SJCRH30 (cell line): Measurements from ENCODE around the gene BAG5. TPM values are rescaled to one million over a fixed set of nuclear protein-coding genes. Genes with fewer than 3 reads are reported as not detected.

Source experiments
- DNase-seq, 2 experiments: peaks; one replicate each; pipeline ENCODE4 v3.0.0-alpha.2; 2015 to 2020
- H3K27ac ChIP-seq: fragments of 250-450 bp; sonication (Bioruptor Pico); 2 replicates; pipeline ENCODE4 v1.5.1; 2020; ENCODE audit warnings: mild to moderate bottlenecking, moderate library complexity
- H3K27me3 ChIP-seq: fragments of 250-450 bp; sonication (Bioruptor Pico); 2 replicates; pipeline ENCODE4 v1.5.1; 2020; ENCODE audit warnings: mild to moderate bottlenecking, moderate library complexity
- H3K36me3 ChIP-seq: fragments of 250-450 bp; sonication (Bioruptor Pico); 2 replicates; pipeline ENCODE4 v1.5.1; 2020; ENCODE audit warnings: mild to moderate bottlenecking, moderate library complexity
- H3K4me1 ChIP-seq: fragments of 250-450 bp; sonication (Bioruptor Pico); 2 replicates; pipeline ENCODE4 v1.5.1; 2020; ENCODE audit warnings: mild to moderate bottlenecking, moderate library complexity
- H3K4me3 ChIP-seq: fragments of 250-450 bp; sonication (Bioruptor Pico); 2 replicates; pipeline ENCODE4 v1.5.1; 2020; ENCODE audit warnings: mild to moderate bottlenecking, moderate library complexity
- H3K9me3 ChIP-seq: fragments of 250-450 bp; sonication (Bioruptor Pico); replicated peaks from 2 replicates; pipeline ENCODE4 v1.5.1; 2020; ENCODE audit warnings: mild to moderate bottlenecking, moderate library complexity
- total RNA-seq: library from RNA; depleted of rRNA; stranded (reverse); fragments of >200 nt; shearing (Covaris generic); gene quantifications from 2 replicates; pipeline ENCODE4 v1.2.3, GENCODE V29; 2014

BAG5 gene
- total RNA-seq, 1 experiment from 2014 or later: 45.9 TPM

GRCh38 chr14:103536693-103537092, 25.8 kb downstream of the BAG5 start:
- H3K27ac ChIP-seq: no peak overlapping the region
- no peak overlapping the region for H3K4me3 ChIP-seq
- peaks cover 26% of the 10 kb centered on the region for H3K4me1 ChIP-seq
- H3K36me3 ChIP-seq: peaks cover 2% of the 10 kb centered on the region; the same call in 1 of the 2 replicates
- no peaks in the 10 kb centered on the region for H3K27me3 ChIP-seq
- H3K9me3 ChIP-seq: no peaks in the 10 kb centered on the region
- no peak for DNase-seq

GRCh38 chr14:103535891-103536565, 26.4 kb downstream of the BAG5 start:
- Histone ChIP-seq H3K36me3 (peaks cover 3% of the 10 kb centered on the region; the same call in 1 of the 2 replicates), H3K9me3 (no peaks in the 10 kb centered on the region), H3K4me1 (peaks cover 20% of the 10 kb centered on the region), H3K27me3 (no peaks in the 10 kb centered on the region), H3K4me3 (no peak overlapping the region), H3K27ac (no peak overlapping the region)
- DNase-seq: no peak

GRCh38 chr14:103535081-103535890, 27.2 kb downstream of the BAG5 start:
- H3K9me3 ChIP-seq: no peaks in the 10 kb centered on the region
- peaks cover 6% of the 10 kb centered on the region; the same call in 1 of the 2 replicates for H3K36me3 ChIP-seq
- H3K4me3 ChIP-seq: no peak overlapping the region
- H3K4me1 ChIP-seq: peaks cover 13% of the 10 kb centered on the region
- no peaks in the 10 kb centered on the region for H3K27me3 ChIP-seq
- H3K27ac ChIP-seq: no peak overlapping the region
- no peak for DNase-seq

GRCh38 chr14:103534576-103535061, 27.8 kb downstream of the BAG5 start:
- Histone ChIP-seq H3K4me1 (peaks cover 16% of the 10 kb centered on the region), H3K4me3 (no peak overlapping the region), H3K9me3 (no peaks in the 10 kb centered on the region), H3K27ac (no peak overlapping the region), H3K27me3 (no peaks in the 10 kb centered on the region), H3K36me3 (peaks cover 6% of the 10 kb centered on the region; the same call in 1 of the 2 replicates)
- DNase-seq: no peak

- Histone ChIP-seq H3K9me3 (no peaks in the 10 kb centered on the region), H3K4me3 (no peak overlapping the region), H3K27me3 (no peaks in the 10 kb centered on the region), H3K27ac (no peak overlapping the region), H3K4me1 (peaks cover 17% of the 10 kb centered on the region), H3K36me3 (peaks cover 6% of the 10 kb centered on the region; the same call in 1 of the 2 replicates)
- DNase-seq: no peak
Observed at GRCh38 chr14:103533999-103534575, 28.4 kb downstream of the BAG5 start.

GRCh38 chr14:103533137-103533998, 29.1 kb downstream of the BAG5 start:
- Histone ChIP-seq H3K4me1 (peaks cover 18% of the 10 kb centered on the region), H3K27me3 (no peaks in the 10 kb centered on the region), H3K27ac (no peak overlapping the region), H3K9me3 (no peaks in the 10 kb centered on the region), H3K4me3 (no peak overlapping the region), H3K36me3 (peaks cover 6% of the 10 kb centered on the region; the same call in 1 of the 2 replicates)
- no peak for DNase-seq

GRCh38 chr14:103532216-103533136, 30.0 kb downstream of the BAG5 start:
- Histone ChIP-seq H3K27me3 (no peaks in the 10 kb centered on the region), H3K4me3 (no peak overlapping the region), H3K36me3 (peaks cover 6% of the 10 kb centered on the region; the same call in 1 of the 2 replicates), H3K27ac (no peak overlapping the region), H3K9me3 (no peaks in the 10 kb centered on the region), H3K4me1 (peaks cover 19% of the 10 kb centered on the region)
- no peak for DNase-seq

- Histone ChIP-seq H3K36me3 (peaks cover 6% of the 10 kb centered on the region; the same call in 1 of the 2 replicates), H3K9me3 (no peaks in the 10 kb centered on the region), H3K4me3 (no peak overlapping the region), H3K27ac (no peak overlapping the region), H3K27me3 (no peaks in the 10 kb centered on the region), H3K4me1 (peaks cover 12% of the 10 kb centered on the region)
- DNase-seq: no peak
Observed at GRCh38 chr14:103531421-103532215, 30.8 kb downstream of the BAG5 start.

- Histone ChIP-seq H3K4me3 (no peak overlapping the region), H3K27ac (no peak overlapping the region), H3K27me3 (no peaks in the 10 kb centered on the region), H3K9me3 (no peaks in the 10 kb centered on the region), H3K4me1 (peaks cover 12% of the 10 kb centered on the region), H3K36me3 (peaks cover 6% of the 10 kb centered on the region; the same call in 1 of the 2 replicates)
- no peak for DNase-seq
Observed at GRCh38 chr14:103530831-103531230, 31.6 kb downstream of the BAG5 start.

- H3K9me3 ChIP-seq: no peaks in the 10 kb centered on the region
- H3K27me3 ChIP-seq: no peaks in the 10 kb centered on the region
- DNase-seq: peak; percentile 71 to 73
- H3K27ac ChIP-seq: no peak overlapping the region
- H3K36me3 ChIP-seq: peaks cover 6% of the 10 kb centered on the region; the same call in 1 of the 2 replicates
- peaks cover 17% of the 10 kb centered on the region for H3K4me1 ChIP-seq
- H3K4me3 ChIP-seq: peak overlapping the region; percentile 96; the same call in 1 of the 2 replicates
Observed at GRCh38 chr14:103530390-103530789, 32.1 kb downstream of the BAG5 start.

GRCh38 chr14:103529383-103530365, 32.8 kb downstream of the BAG5 start:
- no peaks in the 10 kb centered on the region for H3K9me3 ChIP-seq
- H3K36me3 ChIP-seq: peaks cover 6% of the 10 kb centered on the region; the same call in 1 of the 2 replicates
- H3K4me1 ChIP-seq: peaks cover 19% of the 10 kb centered on the region
- peak overlapping the region; percentile 43; the same call in 1 of the 2 replicates for H3K27ac ChIP-seq
- DNase-seq: no peak
- H3K4me3 ChIP-seq: peak overlapping the region; percentile 96
- H3K27me3 ChIP-seq: no peaks in the 10 kb centered on the region
